Mucosa of descending colon (tissue), 3 donors: ENCODE measurements around the gene SCAMP2. TPM values are rescaled to one million over a fixed set of nuclear protein-coding genes. Genes with fewer than 3 reads are reported as not detected.

ENCODE experiments used
- ATAC-seq: fragments of 200-7000 bp; cut with Tn5 transposase; one replicate; pipeline ENCODE4 v1.9.1; 2020; ENCODE audit warnings: mild to moderate bottlenecking, moderate library complexity
- DNase-seq, 3 donors: peaks; one replicate each; pipeline ENCODE4 v3.0.0-alpha.2; 2020
- H3K36me3 ChIP-seq: fragments of 200-600 bp; one replicate; pipeline ENCODE4 v1.8.0; 2021; ENCODE audit warnings: low read depth, mild to moderate bottlenecking
- H3K4me1 ChIP-seq: fragments of 200-600 bp; one replicate; pipeline ENCODE4 v1.8.0; 2021; ENCODE audit warnings: low read depth, mild to moderate bottlenecking
- H3K4me3 ChIP-seq: fragments of 200-600 bp; one replicate; pipeline ENCODE4 v1.8.0; 2021; ENCODE audit warnings: mild to moderate bottlenecking
- H3K9me3 ChIP-seq: fragments of 200-600 bp; one replicate; pipeline ENCODE4 v1.8.0; 2021; ENCODE audit warnings: mild to moderate bottlenecking
- intact Hi-C, 2 donors: fragments of 100-400 bp; cut with DNase I in 1 of 2; cut with micrococcal nuclease in 1 of 2; formaldehyde crosslinking; loops; one replicate each; pipeline versions ENCODE4 v1.11.0 to v1.11.1; 2022; cut with DNase I, micrococcal nuclease
- total RNA-seq, 3 donors: library from RNA; stranded (reverse); fragmentation: NEBNext Ultra II Directional in 2 of 3; extraction: Animal tissue kit (Norgen Biotek cat#: 25700) in 2 of 3; gene quantifications; one replicate each; pipeline versions ENCODE4 v1.2.1 to v1.2.4, GENCODE V29; 2021 to 2023
- TF ChIP-seq, protein P1 (sequence below): fragments of 200-600 bp; IDR thresholded peaks from one replicate; pipeline ENCODE4 v1.8.0; 2022; ENCODE audit warnings: antibody characterized with exemption, mild to moderate bottlenecking
- donor health status: DM: no; HTN: no; CAD: no; lungs with moderate emphysema.
- donor health status: DM: no; HTN: no; CAD: no.
- donor health status: DM: no; HTN: yes; CAD: no.

SCAMP2 gene
- total RNA-seq, 3 donors from 2014 or later = 125 to 236 (median 218) TPM

- Histone ChIP-seq H3K36me3 (no peaks in the 10 kb centered on the region), H3K4me3 (no peak overlapping the region), H3K4me1 (peaks cover 79% of the 10 kb centered on the region), H3K9me3 (no peaks in the 10 kb centered on the region)
- intact Hi-C loops = no loop called here
- TF ChIP-seq, protein P1, sequence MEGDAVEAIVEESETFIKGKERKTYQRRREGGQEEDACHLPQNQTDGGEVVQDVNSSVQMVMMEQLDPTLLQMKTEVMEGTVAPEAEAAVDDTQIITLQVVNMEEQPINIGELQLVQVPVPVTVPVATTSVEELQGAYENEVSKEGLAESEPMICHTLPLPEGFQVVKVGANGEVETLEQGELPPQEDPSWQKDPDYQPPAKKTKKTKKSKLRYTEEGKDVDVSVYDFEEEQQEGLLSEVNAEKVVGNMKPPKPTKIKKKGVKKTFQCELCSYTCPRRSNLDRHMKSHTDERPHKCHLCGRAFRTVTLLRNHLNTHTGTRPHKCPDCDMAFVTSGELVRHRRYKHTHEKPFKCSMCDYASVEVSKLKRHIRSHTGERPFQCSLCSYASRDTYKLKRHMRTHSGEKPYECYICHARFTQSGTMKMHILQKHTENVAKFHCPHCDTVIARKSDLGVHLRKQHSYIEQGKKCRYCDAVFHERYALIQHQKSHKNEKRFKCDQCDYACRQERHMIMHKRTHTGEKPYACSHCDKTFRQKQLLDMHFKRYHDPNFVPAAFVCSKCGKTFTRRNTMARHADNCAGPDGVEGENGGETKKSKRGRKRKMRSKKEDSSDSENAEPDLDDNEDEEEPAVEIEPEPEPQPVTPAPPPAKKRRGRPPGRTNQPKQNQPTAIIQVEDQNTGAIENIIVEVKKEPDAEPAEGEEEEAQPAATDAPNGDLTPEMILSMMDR = no peak
- DNase-seq = no peak
- ATAC-seq = no peak
Observed at GRCh38 chr15:74866090-74866489, 7.1 kb downstream of the SCAMP2 start.

DNA sequence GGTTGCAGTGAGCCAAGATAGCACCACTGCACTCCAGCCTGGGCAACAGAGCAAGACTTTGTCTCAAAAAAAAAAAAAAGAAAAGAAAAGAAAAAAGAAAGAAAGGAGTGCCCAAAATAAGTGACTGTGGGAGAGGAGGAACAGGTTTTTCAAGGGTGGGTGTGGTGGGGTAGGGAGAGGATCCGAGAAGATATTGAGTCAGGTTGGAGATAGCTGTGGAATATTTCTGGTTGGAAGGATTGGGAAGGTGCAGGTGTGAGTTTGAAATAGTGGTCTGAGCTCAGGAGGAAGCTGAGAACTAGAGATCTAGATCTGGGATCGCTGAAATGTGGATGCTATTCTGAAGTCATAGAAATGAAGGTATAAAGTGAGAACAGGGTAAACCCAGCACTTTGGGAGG is 7.8 kb downstream of the SCAMP2 start:
- intact Hi-C loops = no loop called here
- Histone ChIP-seq H3K9me3 (no peaks in the 10 kb centered on the region), H3K4me1 (peaks cover 72% of the 10 kb centered on the region), H3K4me3 (no peak overlapping the region), H3K36me3 (no peaks in the 10 kb centered on the region)
- DNase-seq (no peak), ATAC-seq (no peak)
- TF ChIP-seq, protein P1 = no peak

DNA sequence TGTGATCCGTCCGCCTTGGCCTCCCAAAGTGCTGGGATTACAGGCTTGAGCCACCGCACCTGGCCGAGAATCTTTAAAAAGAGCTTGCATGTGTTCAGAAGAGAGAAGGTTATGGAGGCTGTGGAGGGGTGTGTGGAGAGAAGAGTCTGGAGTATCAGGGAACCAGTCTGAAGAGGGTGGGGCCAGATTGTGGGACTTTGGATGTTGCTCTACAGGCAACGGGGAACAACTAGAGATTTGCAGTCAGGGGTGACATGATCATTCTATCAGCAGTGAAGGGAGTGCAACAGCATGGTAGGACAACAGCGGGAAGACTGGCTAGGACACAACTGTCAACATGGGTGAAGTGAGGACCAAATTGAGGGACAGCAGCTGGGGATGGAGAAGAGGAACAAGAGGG is 8.9 kb downstream of the SCAMP2 start:
- intact Hi-C loops = no loop called here
- Histone ChIP-seq H3K36me3 (no peaks in the 10 kb centered on the region), H3K4me1 (peaks cover 72% of the 10 kb centered on the region), H3K4me3 (no peak overlapping the region), H3K9me3 (no peaks in the 10 kb centered on the region)
- TF ChIP-seq, protein P1 = no peak
- peak; percentile 18 for ATAC-seq
- DNase-seq = no peak

DNA sequence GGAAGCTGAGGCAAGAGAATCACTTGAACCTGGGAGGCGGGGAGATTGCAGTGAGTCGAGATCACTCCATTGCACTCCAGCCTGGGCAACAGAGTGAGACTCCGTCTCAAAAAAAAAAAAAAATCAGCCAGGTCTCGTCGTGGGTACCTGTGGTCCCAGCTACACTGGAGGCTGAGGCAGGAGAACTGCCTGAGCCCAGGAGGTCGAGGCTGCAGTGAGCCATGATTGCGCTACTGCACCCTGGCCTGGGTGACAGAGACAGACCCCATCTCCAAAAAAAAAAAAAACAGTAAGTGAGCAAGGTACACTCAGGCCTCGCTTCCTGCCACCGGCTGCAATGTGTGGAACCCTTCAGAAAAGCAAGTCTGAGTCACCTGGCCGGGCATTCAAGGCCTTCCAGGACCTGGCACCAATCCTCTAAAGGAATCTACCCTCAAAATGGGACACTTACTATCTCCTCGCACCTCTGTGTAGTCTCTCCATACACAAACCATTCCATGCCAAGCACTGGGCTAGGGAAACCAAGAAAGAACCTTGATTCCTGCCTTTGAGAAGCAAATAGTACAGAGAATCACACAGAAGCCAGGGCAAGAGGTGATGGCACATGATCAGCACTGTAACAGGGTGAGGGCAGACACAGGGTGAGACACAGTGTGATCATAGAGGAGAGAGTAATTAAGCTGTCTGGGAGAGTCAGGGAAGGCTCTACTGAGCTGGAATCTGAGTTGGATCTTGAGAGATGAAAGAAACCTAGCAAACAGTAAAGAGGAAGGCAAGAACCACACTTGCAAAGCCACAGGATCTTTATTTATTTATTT is 9.7 kb downstream of the SCAMP2 start:
- DNase-seq (no peak), ATAC-seq (peak; percentile 14)
- Histone ChIP-seq H3K9me3 (no peaks in the 10 kb centered on the region), H3K36me3 (no peaks in the 10 kb centered on the region), H3K4me1 (peaks cover 70% of the 10 kb centered on the region), H3K4me3 (no peak overlapping the region)
- TF ChIP-seq, protein P1 = no peak
- intact Hi-C loops = no loop called here

- H3K4me3 ChIP-seq = no peak overlapping the region
- DNase-seq = no peak
- H3K36me3 ChIP-seq = peaks cover under 1% of the 10 kb centered on the region
- intact Hi-C loops = no loop called here
- no peak for ATAC-seq
- no peaks in the 10 kb centered on the region for H3K9me3 ChIP-seq
- TF ChIP-seq, protein P1 = no peak
- peaks cover 51% of the 10 kb centered on the region for H3K4me1 ChIP-seq
Observed at GRCh38 chr15:74858369-74858740, 14.8 kb downstream of the SCAMP2 start.
